Panc1 (cell line): ENCODE results near the gene TAOK3. TPM values are rescaled to one million over a fixed set of nuclear protein-coding genes. Genes with fewer than 3 reads are reported as not detected.

Experiments
- ATAC-seq: fragments of 200-7000 bp; cut with Tn5 transposase; 2 replicates; pipeline ENCODE4 v1.9.1; 2020; ENCODE audit warnings: mild to moderate bottlenecking, moderate library complexity
- BruUV-seq: library from RNA; stranded (reverse); fragments of 400-500 nt; replicated peaks from 2 replicates; lab custom pipeline; 2021; lab: Mats Ljungman, UMichigan
- CTCF ChIA-PET: fragments of 300-600 bp; sonication (Branson Sonifier 250); formaldehyde crosslinking; loops from one replicate; lab custom pipeline; 2022; ENCODE audit warnings: antibody characterized with exemption; lab: Charles Lee
- POLR2A ChIA-PET: fragments of 300-600 bp; sonication (Branson Sonifier 250); formaldehyde crosslinking; loops from one replicate; lab custom pipeline; 2022; ENCODE audit warnings: antibody characterized with exemption; lab: Charles Lee
- DNase-seq: peaks from one replicate; pipeline ENCODE4 v3.0.0-alpha.2; 2010; ENCODE audit warnings: low read depth, low spot score
- H3K27ac ChIP-seq: 2 replicates; pipeline ENCODE4 v1.5.1; 2011; ENCODE audit warnings: mild to moderate bottlenecking, low read length, inconsistent platforms
- H3K27me3 ChIP-seq: fragments of 200-500 bp; sonication (Bioruptor generic); 2 replicates; pipeline ENCODE4 v1.6.0; 2014; ENCODE audit warnings: low read length, inconsistent platforms; ENCODE audit not compliant: control insufficient read depth, insufficient read depth
- H3K36me3 ChIP-seq: fragments of 200-500 bp; sonication (Bioruptor generic); 2 replicates; pipeline ENCODE4 v1.5.1; 2014; ENCODE audit warnings: inconsistent platforms, mild to moderate bottlenecking, low read length, moderate library complexity; ENCODE audit not compliant: control insufficient read depth, insufficient read depth
- H3K4me1 ChIP-seq: 2 replicates; pipeline ENCODE4 v1.5.1; 2011; ENCODE audit warnings: inconsistent platforms, mild to moderate bottlenecking, low read length, moderate library complexity; ENCODE audit not compliant: control insufficient read depth, insufficient read depth
- H3K4me3 ChIP-seq, 2 experiments: 2 replicates each; pipeline ENCODE4 v1.5.1; 2011 to 2012; ENCODE audit warnings: low read depth in 2 of 2, low read length in 2 of 2, mild to moderate bottlenecking in 2 of 2, inconsistent platforms in 1 of 2, moderate library complexity in 1 of 2
- H3K9me3 ChIP-seq: fragments of 200-500 bp; sonication (Bioruptor generic); 2 replicates; pipeline ENCODE4 v1.5.1; 2014; ENCODE audit warnings: low read depth, mild to moderate bottlenecking, inconsistent platforms, low read length, moderate library complexity; ENCODE audit not compliant: control insufficient read depth, insufficient read depth
- POLR2AphosphoS5 ChIP-seq: IDR thresholded peaks from 2 replicates; pipeline ENCODE4 v1.6.1; 2012; ENCODE audit warnings: mild to moderate bottlenecking, low read depth, low read length, moderate library complexity
- SIN3A ChIP-seq: IDR thresholded peaks from 2 replicates; pipeline ENCODE4 v1.6.1; 2012; ENCODE audit warnings: low read depth, mild to moderate bottlenecking, low read length, moderate library complexity, borderline replicate concordance; ENCODE audit not compliant: insufficient read depth
- TCF7L2 ChIP-seq: IDR thresholded peaks from 2 replicates; pipeline ENCODE4 v1.6.1; 2011; ENCODE audit warnings: mild to moderate bottlenecking, low read depth, low read length, inconsistent platforms
- in situ Hi-C: cut with HindIII; loops from 2 replicates; pipeline ENCODE4 v1.10.0; 2016; ENCODE audit warnings: low sequenced_read_pairs, low pct_unique_long_range_greater_than_20kb
- intact Hi-C: fragments of 100-400 bp; cut with micrococcal nuclease; formaldehyde crosslinking; loops from one replicate; pipeline ENCODE4 v1.10.0; 2022; ENCODE audit not compliant: unreplicated experiment
- total RNA-seq: library from RNA; stranded (reverse); gene quantifications from one replicate; pipeline ENCODE4 v1.2.1, GENCODE V29; 2021; ENCODE audit not compliant: unreplicated experiment
- TF ChIP-seq, protein P1 (sequence below), 2 experiments: IDR thresholded peaks; 2 replicates each; pipeline ENCODE4 v1.6.1; 2011 to 2012; ENCODE audit warnings: low read depth in 2 of 2, control low read depth in 1 of 2, low read length in 1 of 2, mild to moderate bottlenecking in 1 of 2, moderate library complexity in 1 of 2; ENCODE audit not compliant: insufficient read depth in 1 of 2
- TF ChIP-seq, protein P2 (sequence below): fragments of 450-650 bp; IDR thresholded peaks from 2 replicates; pipeline ENCODE4 v1.5.1; 2017; ENCODE audit warnings: mild to moderate bottlenecking

The TAOK3 gene
- total RNA-seq, 1 experiment from 2014 or later, result 30.5 TPM

DNA sequence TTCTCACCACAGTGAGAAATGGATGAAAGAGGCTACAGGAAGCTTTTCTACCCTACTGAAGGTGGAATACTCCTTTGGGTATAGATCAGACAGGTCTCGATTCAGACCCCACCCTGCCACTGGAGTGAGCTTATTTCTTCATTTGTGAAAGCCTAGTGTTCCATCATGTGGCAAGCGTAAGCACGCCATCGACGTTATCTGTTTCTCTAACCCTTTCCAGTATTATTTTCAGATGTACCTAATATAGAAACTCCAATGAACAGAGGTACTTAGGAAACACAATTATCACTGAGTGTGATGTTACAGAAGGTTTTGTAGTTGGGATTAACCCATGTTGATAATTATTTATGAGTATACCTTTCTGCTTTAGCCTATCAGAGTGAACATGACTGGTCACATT, 224.4 kb downstream of the TAOK3 start:
- POLR2A ChIA-PET, result no interaction called here
- H3K36me3 ChIP-seq, result peaks cover 5% of the 10 kb centered on the region; the same call in 1 of the 2 replicates
- TF ChIP-seq, protein P1, sequence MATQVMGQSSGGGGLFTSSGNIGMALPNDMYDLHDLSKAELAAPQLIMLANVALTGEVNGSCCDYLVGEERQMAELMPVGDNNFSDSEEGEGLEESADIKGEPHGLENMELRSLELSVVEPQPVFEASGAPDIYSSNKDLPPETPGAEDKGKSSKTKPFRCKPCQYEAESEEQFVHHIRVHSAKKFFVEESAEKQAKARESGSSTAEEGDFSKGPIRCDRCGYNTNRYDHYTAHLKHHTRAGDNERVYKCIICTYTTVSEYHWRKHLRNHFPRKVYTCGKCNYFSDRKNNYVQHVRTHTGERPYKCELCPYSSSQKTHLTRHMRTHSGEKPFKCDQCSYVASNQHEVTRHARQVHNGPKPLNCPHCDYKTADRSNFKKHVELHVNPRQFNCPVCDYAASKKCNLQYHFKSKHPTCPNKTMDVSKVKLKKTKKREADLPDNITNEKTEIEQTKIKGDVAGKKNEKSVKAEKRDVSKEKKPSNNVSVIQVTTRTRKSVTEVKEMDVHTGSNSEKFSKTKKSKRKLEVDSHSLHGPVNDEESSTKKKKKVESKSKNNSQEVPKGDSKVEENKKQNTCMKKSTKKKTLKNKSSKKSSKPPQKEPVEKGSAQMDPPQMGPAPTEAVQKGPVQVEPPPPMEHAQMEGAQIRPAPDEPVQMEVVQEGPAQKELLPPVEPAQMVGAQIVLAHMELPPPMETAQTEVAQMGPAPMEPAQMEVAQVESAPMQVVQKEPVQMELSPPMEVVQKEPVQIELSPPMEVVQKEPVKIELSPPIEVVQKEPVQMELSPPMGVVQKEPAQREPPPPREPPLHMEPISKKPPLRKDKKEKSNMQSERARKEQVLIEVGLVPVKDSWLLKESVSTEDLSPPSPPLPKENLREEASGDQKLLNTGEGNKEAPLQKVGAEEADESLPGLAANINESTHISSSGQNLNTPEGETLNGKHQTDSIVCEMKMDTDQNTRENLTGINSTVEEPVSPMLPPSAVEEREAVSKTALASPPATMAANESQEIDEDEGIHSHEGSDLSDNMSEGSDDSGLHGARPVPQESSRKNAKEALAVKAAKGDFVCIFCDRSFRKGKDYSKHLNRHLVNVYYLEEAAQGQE (IDR thresholded peaks at IDR 0.05; ENCODE audit: insufficient read depth in 1 of 2, low read depth in 2 of 2, low read length in 1 of 2), result no peak
- TF ChIP-seq POLR2AphosphoS5 (no peak), TCF7L2 (no peak), SIN3A (no peak)
- TF ChIP-seq, protein P2, sequence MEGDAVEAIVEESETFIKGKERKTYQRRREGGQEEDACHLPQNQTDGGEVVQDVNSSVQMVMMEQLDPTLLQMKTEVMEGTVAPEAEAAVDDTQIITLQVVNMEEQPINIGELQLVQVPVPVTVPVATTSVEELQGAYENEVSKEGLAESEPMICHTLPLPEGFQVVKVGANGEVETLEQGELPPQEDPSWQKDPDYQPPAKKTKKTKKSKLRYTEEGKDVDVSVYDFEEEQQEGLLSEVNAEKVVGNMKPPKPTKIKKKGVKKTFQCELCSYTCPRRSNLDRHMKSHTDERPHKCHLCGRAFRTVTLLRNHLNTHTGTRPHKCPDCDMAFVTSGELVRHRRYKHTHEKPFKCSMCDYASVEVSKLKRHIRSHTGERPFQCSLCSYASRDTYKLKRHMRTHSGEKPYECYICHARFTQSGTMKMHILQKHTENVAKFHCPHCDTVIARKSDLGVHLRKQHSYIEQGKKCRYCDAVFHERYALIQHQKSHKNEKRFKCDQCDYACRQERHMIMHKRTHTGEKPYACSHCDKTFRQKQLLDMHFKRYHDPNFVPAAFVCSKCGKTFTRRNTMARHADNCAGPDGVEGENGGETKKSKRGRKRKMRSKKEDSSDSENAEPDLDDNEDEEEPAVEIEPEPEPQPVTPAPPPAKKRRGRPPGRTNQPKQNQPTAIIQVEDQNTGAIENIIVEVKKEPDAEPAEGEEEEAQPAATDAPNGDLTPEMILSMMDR, result no peak
- in situ Hi-C loops, result no loop called here
- no peak for ATAC-seq
- no TSS peak for BruUV-seq
- no peak overlapping the region for H3K4me3 ChIP-seq
- DNase-seq, result no peak
- no peaks in the 10 kb centered on the region for H3K27me3 ChIP-seq
- CTCF ChIA-PET, result interaction anchor here (0.5 kb wide), 1 partner anchor 79 kb away, joined by 6 read pairs; no protein-coding TSS in a partner anchor
- H3K9me3 ChIP-seq, result no peaks in the 10 kb centered on the region
- no peaks in the 10 kb centered on the region for H3K4me1 ChIP-seq
- intact Hi-C loops, result no loop called here
- no peak overlapping the region for H3K27ac ChIP-seq

DNA sequence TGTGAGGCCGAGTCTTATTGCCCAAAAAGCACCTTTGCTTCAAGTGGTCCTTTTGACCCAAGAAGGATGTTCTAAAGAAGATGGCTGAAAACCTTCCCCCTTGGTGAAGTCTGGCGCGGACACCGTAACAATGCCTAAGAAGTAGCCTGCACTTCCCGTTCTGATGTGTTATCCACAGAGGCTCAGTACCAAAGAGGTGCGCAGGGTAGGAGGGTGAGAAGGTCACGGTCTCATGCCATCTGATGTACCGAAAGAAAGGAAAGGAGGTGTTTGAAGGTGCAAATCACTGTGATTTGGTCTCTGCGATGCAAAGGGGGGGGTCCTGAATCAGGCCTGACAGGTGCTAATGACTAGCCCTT, 226.9 kb downstream of the TAOK3 start:
- Histone ChIP-seq H3K36me3 (peaks cover 5% of the 10 kb centered on the region; the same call in 1 of the 2 replicates), H3K27ac (no peak overlapping the region), H3K27me3 (no peaks in the 10 kb centered on the region), H3K9me3 (no peaks in the 10 kb centered on the region), H3K4me3 (no peak overlapping the region), H3K4me1 (no peaks in the 10 kb centered on the region)
- POLR2A ChIA-PET, result no interaction called here
- TF ChIP-seq SIN3A (no peak), TCF7L2 (no peak)
- TF ChIP-seq, protein P1 (IDR thresholded peaks at IDR 0.05; ENCODE audit: insufficient read depth in 1 of 2, low read depth in 2 of 2, low read length in 1 of 2), result no peak
- TF ChIP-seq, protein P2, result no peak
- CTCF ChIA-PET, result no interaction called here
- no peak for ATAC-seq
- DNase-seq, result no peak
- in situ Hi-C loops (no loop called here), intact Hi-C loops (no loop called here)
- no TSS peak for BruUV-seq
